H1 (cell line): ENCODE data around the gene TRIM67. TPM values are rescaled to one million over a fixed set of nuclear protein-coding genes. Genes with fewer than 3 reads are reported as not detected.

ENCODE experiments used
- BRCA1 ChIP-seq: IDR thresholded peaks from 2 replicates; pipeline ENCODE4 v1.6.1; 2012; ENCODE audit warnings: low read depth, low read length, improper control_type of control experiment
- EGR1 ChIP-seq: IDR thresholded peaks from 2 replicates; pipeline ENCODE4 v1.6.1; 2011; ENCODE audit warnings: low read depth, low read length, borderline replicate concordance
- EZH2 ChIP-seq: fragments of 200-600 bp; sonication (generic); IDR thresholded peaks from 2 replicates; pipeline ENCODE4 v1.7.1; 2012; ENCODE audit warnings: low read depth, mild to moderate bottlenecking, moderate library complexity, low read length, inconsistent platforms; ENCODE audit not compliant: severe bottlenecking
- FOSL1 ChIP-seq: IDR thresholded peaks from 2 replicates; pipeline ENCODE4 v1.6.1; 2011; ENCODE audit warnings: mild to moderate bottlenecking, low read depth, low read length, moderate library complexity; ENCODE audit not compliant: insufficient read depth
- GTF2F1 ChIP-seq: IDR thresholded peaks from 2 replicates; pipeline ENCODE4 v1.6.1; 2012; ENCODE audit warnings: low read depth, low read length, improper control_type of control experiment, borderline replicate concordance
- JUN ChIP-seq: IDR thresholded peaks from 2 replicates; pipeline ENCODE4 v1.6.1; 2011; ENCODE audit warnings: low read depth, mild to moderate bottlenecking, improper control_type of control experiment, low read length
- JUND ChIP-seq: IDR thresholded peaks from 2 replicates; pipeline ENCODE4 v1.6.1; 2011; ENCODE audit warnings: mild to moderate bottlenecking, improper control_type of control experiment, low read length
- KDM4A ChIP-seq: IDR thresholded peaks from one replicate; pipeline ENCODE4 v1.7.1; 2012; ENCODE audit warnings: low read depth, mild to moderate bottlenecking, moderate library complexity, low read length, inconsistent platforms; ENCODE audit not compliant: severe bottlenecking
- NRF1 ChIP-seq: IDR thresholded peaks from 2 replicates; pipeline ENCODE4 v1.6.1; 2011; ENCODE audit warnings: mild to moderate bottlenecking, low read depth, low read length, improper control_type of control experiment
- PHF8 ChIP-seq: fragments of 200-600 bp; sonication (generic); conservative IDR thresholded peaks from 2 replicates; pipeline ENCODE4 v1.7.1; 2012; ENCODE audit warnings: low read depth, mild to moderate bottlenecking, inconsistent platforms, low read length, moderate library complexity
- POLR2AphosphoS5 ChIP-seq: IDR thresholded peaks from 2 replicates; pipeline ENCODE4 v1.6.1; 2011; ENCODE audit warnings: low read depth, low read length
- RAD21 ChIP-seq, 2 experiments: IDR thresholded peaks in 1 of 2; conservative IDR thresholded peaks in 1 of 2; 2 replicates each; pipeline ENCODE4 v1.6.1; 2011; ENCODE audit warnings: low read depth in 2 of 2, low read length in 2 of 2, improper control_type of control experiment in 1 of 2, inconsistent platforms in 1 of 2, mild to moderate bottlenecking in 1 of 2, moderate library complexity in 1 of 2
- RFX5 ChIP-seq: IDR thresholded peaks from 2 replicates; pipeline ENCODE4 v1.6.1; 2011; ENCODE audit warnings: low read depth, low read length, improper control_type of control experiment, borderline replicate concordance
- RNF2 ChIP-seq: fragments of 200-900, 300-1000 bp; sonication (generic); IDR thresholded peaks from 2 replicates; pipeline ENCODE4 v1.7.1; 2016; ENCODE audit warnings: borderline replicate concordance, low read depth, mild to moderate bottlenecking, antibody characterized with exemption, low read length; ENCODE audit not compliant: poor library complexity, severe bottlenecking; ENCODE audit errors: missing control alignments
- SAP30 ChIP-seq: fragments of 300-600 bp; sonication (generic); IDR thresholded peaks from 2 replicates; pipeline ENCODE4 v1.7.1; 2012; ENCODE audit warnings: low read length, moderate library complexity, mild to moderate bottlenecking, inconsistent platforms; ENCODE audit not compliant: insufficient read depth, insufficient replicate concordance
- SP4 ChIP-seq: IDR thresholded peaks from 2 replicates; pipeline ENCODE4 v1.6.1; 2012; ENCODE audit warnings: low read length, inconsistent platforms
- TCF12 ChIP-seq: IDR thresholded peaks from 2 replicates; pipeline ENCODE4 v1.6.1; 2011; ENCODE audit warnings: low read depth, mild to moderate bottlenecking, low read length
- polyA plus RNA-seq, 7 experiments: library from polyadenylated mRNA; depleted of rRNA in 3 of 7; stranded (reverse) in 5 of 7; unstranded in 2 of 7; fragments of >200 nt in 5 of 7; fragments of 200-250 nt in 2 of 7; gene quantifications; 1 replicate in 5 of 7; 2 replicates in 1 of 7; 4 replicates in 1 of 7; pipeline versions ENCODE4 v1.2.1 to v1.2.3, GENCODE V29; 2011 to 2013; ENCODE audit warnings: missing spikeins in 2 of 7, mixed read lengths in 2 of 7
- total RNA-seq: library from RNA; stranded (reverse); fragmentation: NEBNext Ultra II Directional; extraction: Animal tissue kit (Norgen Biotek cat#: 25700); gene quantifications from 2 replicates; pipeline ENCODE4 v1.2.1, GENCODE V29; 2021
- TF ChIP-seq, protein P1 (sequence below): IDR thresholded peaks from 2 replicates; pipeline ENCODE4 v1.6.1; 2012; ENCODE audit warnings: inconsistent platforms
- TF ChIP-seq, protein P2 (sequence below): IDR thresholded peaks from 2 replicates; pipeline ENCODE4 v1.6.1; 2012; ENCODE audit warnings: inconsistent platforms
- TF ChIP-seq, protein P3 (sequence below): IDR thresholded peaks from 2 replicates; pipeline ENCODE4 v1.6.1; 2012; ENCODE audit warnings: low read length, inconsistent platforms

Gene TRIM67
- total and polyA plus RNA-seq, 2 of the 8 experiments (the other 6 are each of a cell fraction or from before 2014, with no cell fraction given): under 0.01 TPM; not detected in 1

DNA sequence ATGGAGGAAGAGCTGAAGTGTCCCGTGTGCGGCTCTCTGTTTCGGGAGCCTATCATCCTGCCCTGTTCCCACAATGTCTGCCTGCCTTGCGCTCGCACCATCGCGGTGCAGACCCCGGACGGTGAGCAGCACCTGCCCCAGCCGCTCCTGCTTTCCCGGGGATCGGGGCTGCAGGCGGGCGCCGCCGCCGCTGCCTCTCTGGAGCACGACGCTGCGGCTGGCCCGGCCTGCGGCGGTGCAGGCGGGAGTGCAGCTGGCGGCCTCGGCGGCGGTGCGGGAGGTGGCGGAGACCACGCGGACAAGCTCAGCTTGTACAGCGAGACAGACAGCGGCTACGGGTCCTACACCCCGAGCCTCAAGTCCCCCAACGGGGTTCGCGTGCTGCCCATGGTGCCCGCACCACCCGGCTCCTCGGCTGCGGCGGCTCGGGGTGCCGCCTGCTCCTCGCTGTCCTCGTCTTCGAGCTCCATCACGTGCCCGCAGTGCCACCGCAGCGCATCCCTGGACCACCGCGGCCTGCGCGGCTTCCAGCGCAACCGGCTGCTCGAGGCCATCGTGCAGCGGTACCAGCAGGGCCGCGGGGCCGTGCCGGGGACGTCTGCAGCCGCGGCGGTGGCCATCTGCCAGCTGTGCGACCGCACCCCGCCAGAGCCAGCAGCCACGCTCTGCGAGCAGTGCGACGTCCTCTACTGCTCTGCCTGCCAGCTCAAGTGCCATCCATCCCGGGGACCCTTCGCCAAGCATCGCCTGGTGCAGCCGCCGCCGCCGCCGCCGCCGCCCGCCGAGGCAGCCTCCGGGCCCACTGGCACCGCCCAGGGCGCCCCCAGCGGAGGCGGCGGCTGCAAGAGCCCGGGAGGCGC, 1.3 kb downstream of the TRIM67 start (continued):
- TF ChIP-seq RNF2: peak; percentile 46
- TF ChIP-seq KDM4A: no peak
- no peak for TF ChIP-seq SP4
- TF ChIP-seq EGR1: no peak
- TF ChIP-seq BRCA1: no peak
- TF ChIP-seq JUND: no peak
- TF ChIP-seq, protein P1, sequence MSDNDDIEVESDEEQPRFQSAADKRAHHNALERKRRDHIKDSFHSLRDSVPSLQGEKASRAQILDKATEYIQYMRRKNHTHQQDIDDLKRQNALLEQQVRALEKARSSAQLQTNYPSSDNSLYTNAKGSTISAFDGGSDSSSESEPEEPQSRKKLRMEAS: peak; percentile 92
- TF ChIP-seq RAD21 (IDR thresholded peaks at IDR 0.05 in 1 of 2, conservative IDR thresholded peaks at IDR 0.05 in 1 of 2; ENCODE audit: low read depth in 2 of 2, low read length in 2 of 2): no peak
- TF ChIP-seq, protein P2, sequence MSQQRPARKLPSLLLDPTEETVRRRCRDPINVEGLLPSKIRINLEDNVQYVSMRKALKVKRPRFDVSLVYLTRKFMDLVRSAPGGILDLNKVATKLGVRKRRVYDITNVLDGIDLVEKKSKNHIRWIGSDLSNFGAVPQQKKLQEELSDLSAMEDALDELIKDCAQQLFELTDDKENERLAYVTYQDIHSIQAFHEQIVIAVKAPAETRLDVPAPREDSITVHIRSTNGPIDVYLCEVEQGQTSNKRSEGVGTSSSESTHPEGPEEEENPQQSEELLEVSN: peak; percentile 91
- TF ChIP-seq PHF8: no peak
- TF ChIP-seq TCF12: no peak
- TF ChIP-seq RFX5: no peak
- TF ChIP-seq, protein P3, sequence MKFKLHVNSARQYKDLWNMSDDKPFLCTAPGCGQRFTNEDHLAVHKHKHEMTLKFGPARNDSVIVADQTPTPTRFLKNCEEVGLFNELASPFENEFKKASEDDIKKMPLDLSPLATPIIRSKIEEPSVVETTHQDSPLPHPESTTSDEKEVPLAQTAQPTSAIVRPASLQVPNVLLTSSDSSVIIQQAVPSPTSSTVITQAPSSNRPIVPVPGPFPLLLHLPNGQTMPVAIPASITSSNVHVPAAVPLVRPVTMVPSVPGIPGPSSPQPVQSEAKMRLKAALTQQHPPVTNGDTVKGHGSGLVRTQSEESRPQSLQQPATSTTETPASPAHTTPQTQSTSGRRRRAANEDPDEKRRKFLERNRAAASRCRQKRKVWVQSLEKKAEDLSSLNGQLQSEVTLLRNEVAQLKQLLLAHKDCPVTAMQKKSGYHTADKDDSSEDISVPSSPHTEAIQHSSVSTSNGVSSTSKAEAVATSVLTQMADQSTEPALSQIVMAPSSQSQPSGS: no peak
- no peak for TF ChIP-seq GTF2F1
- TF ChIP-seq POLR2AphosphoS5: no peak
- no peak for TF ChIP-seq FOSL1
- TF ChIP-seq NRF1: no peak
- TF ChIP-seq JUN: no peak
- TF ChIP-seq SAP30: no peak
- peak; percentile 79 for TF ChIP-seq EZH2
